ENCODE measurements around the gene MAP4K5. TPM values are rescaled to one million over a fixed set of nuclear protein-coding genes. Genes with fewer than 3 reads are reported as not detected.
A peak's percentile ranks its signal among the peaks of the same experiment; 100 is the strongest.
"Not testable (repeated sequence)": the region's sequence is repeated elsewhere in the genome, so short reads cannot be mapped to it uniquely, and the experiment has no call there.

The MAP4K5 gene
- total RNA-seq (2014; rRNA removed; shearing (Covaris generic)): 38.1 and 47.9 TPM in 2 replicates
- polyA plus RNA-seq (2015; cell fraction: cytosol; rRNA removed): 38.2 and 71.0 TPM in 2 replicates
- 105 and 125 TPM in 2 replicates for polyA plus RNA-seq (2015; cell fraction: nucleus; rRNA removed)

GRCh38 chr14:50532502-50533240, at the start of gene MAP4K5:
Gene MAP4K5, minus strand, starts transcription at chr14:50532569. Its CDS starts 520 bp downstream, at chr14:50532049.
- DNase-seq (ENCODE audit: low read depth): peak; percentile 89

- no peak for DNase-seq (ENCODE audit: low read depth)
Observed at GRCh38 chr14:50578433-50578832, 46.1 kb upstream of the MAP4K5 start.

- no peak for DNase-seq (ENCODE audit: low read depth)
Observed at GRCh38 chr14:50577982-50578381, 45.6 kb upstream of the MAP4K5 start.

- no peak for DNase-seq (ENCODE audit: low read depth)
Observed at GRCh38 chr14:50575769-50576168, 43.4 kb upstream of the MAP4K5 start.

- DNase-seq (ENCODE audit: low read depth): no peak
Observed at GRCh38 chr14:50573862-50574261, 41.5 kb upstream of the MAP4K5 start.

- DNase-seq (ENCODE audit: low read depth): no peak
Observed at GRCh38 chr14:50569714-50570274, 37.4 kb upstream of the MAP4K5 start.

GRCh38 chr14:50562841-50563240, 30.5 kb upstream of the MAP4K5 start:
- DNase-seq (ENCODE audit: low read depth): no peak

- DNase-seq (ENCODE audit: low read depth): no peak
Observed at GRCh38 chr14:50560931-50561285, 28.5 kb upstream of the MAP4K5 start.

- DNase-seq (ENCODE audit: low read depth): peak; percentile 46
Observed at GRCh38 chr14:50559990-50560930, 27.9 kb upstream of the MAP4K5 start, which contains the start of gene ATL1. Gene ATL1, plus strand, starts transcription at chr14:50560145. Its CDS starts 121 bp downstream, at chr14:50560266.

- DNase-seq (ENCODE audit: low read depth): not testable (repeated sequence)
Observed at GRCh38 chr14:50552796-50553195, 20.4 kb upstream of the MAP4K5 start.

GRCh38 chr14:50551877-50552276, 19.5 kb upstream of the MAP4K5 start:
- no peak for DNase-seq (ENCODE audit: low read depth)

GRCh38 chr14:50550294-50550693, 17.9 kb upstream of the MAP4K5 start:
- no peak for DNase-seq (ENCODE audit: low read depth)

GRCh38 chr14:50545618-50546017, 13.2 kb upstream of the MAP4K5 start:
- DNase-seq (ENCODE audit: low read depth): no peak

GRCh38 chr14:50544911-50545310, 12.5 kb upstream of the MAP4K5 start:
- DNase-seq (ENCODE audit: low read depth): no peak

GRCh38 chr14:50542941-50543418, 10.6 kb upstream of the MAP4K5 start:
- DNase-seq (ENCODE audit: low read depth): no peak

GRCh38 chr14:50541159-50541567, 8.8 kb upstream of the MAP4K5 start:
- no peak for DNase-seq (ENCODE audit: low read depth)

GRCh38 chr14:50539051-50539450, 6.7 kb upstream of the MAP4K5 start:
- DNase-seq (ENCODE audit: low read depth): no peak

GRCh38 chr14:50538034-50538433, 5.7 kb upstream of the MAP4K5 start:
- DNase-seq (ENCODE audit: low read depth): not testable (repeated sequence)

- DNase-seq (ENCODE audit: low read depth): no peak
Observed at GRCh38 chr14:50534997-50535396, 2.6 kb upstream of the MAP4K5 start.

- no peak for DNase-seq (ENCODE audit: low read depth)
Observed at GRCh38 chr14:50534416-50534815, 2.0 kb upstream of the MAP4K5 start.

- peak; percentile 34 for DNase-seq (ENCODE audit: low read depth)
Observed at GRCh38 chr14:50533806-50534205, 1.4 kb upstream of the MAP4K5 start.
